K562 (cell line): ENCODE measurements around the gene CHD2. TPM values are rescaled to one million over a fixed set of nuclear protein-coding genes. Genes with fewer than 3 reads are reported as not detected.

Experiments used
- ATAC-seq: fragments of 200-7000 bp; cut with Tn5 transposase; 3 replicates; pipeline ENCODE4 v1.9.1; 2020; ENCODE audit warnings: moderate library complexity
- BruUV-seq: library from RNA; stranded (reverse); fragments of 400-500 nt; replicated peaks from 2 replicates; lab custom pipeline; 2021; lab: Mats Ljungman, UMichigan
- CTCF ChIA-PET: fragments of 300-600 bp; formaldehyde crosslinking; extraction: SDS; loops from one replicate; lab custom pipeline; 2021; ENCODE audit warnings: low intra/inter-chr PET ratio; lab: Yijun Ruan, JAX
- POLR2A ChIA-PET: fragments of 300-600, 350-650 bp; sonication (Branson Sonifier 250); formaldehyde crosslinking; extraction: SDS; loops from one replicate; lab custom pipeline; 2021; ENCODE audit warnings: antibody characterized with exemption, inconsistent platforms; lab: Yijun Ruan, JAX
- DNase-seq, 4 experiments: peaks; one replicate each; pipeline versions ENCODE4 v3.0.0 to v3.0.0-alpha.2; 2011 to 2018; ENCODE audit warnings: low spot score in 3 of 4, mixed read lengths in 3 of 4; ENCODE audit errors: extremely low read depth in 1 of 4
- FAIRE-seq: peaks from 2 replicates; lab custom pipeline; 2011; peaks lifted over from hg19 to GRCh38; lab: Jason Lieb, UNC
- H2AFZ ChIP-seq: 2 replicates; pipeline ENCODE4 v1.6.0; 2011; ENCODE audit warnings: low read depth, low read length, control low read depth, inconsistent platforms
- H3K27ac ChIP-seq: fragments of 200-600 bp; 3 replicates; pipeline ENCODE4 v1.8.0; 2011; ENCODE audit warnings: low read depth, mild to moderate bottlenecking, control low read depth, inconsistent platforms, low read length, moderate library complexity, mixed read lengths; ENCODE audit errors: extremely low read depth
- H3K27me3 ChIP-seq, 2 experiments: fragments of 300-600 bp in 1 of 2; 2 replicates in 1 of 2; 3 replicates in 1 of 2; pipeline versions ENCODE4 v1.6.0 to v1.8.0; 2011; ENCODE audit warnings: inconsistent platforms in 2 of 2, low read length in 2 of 2, mild to moderate bottlenecking in 1 of 2, mixed read lengths in 1 of 2, moderate library complexity in 1 of 2; ENCODE audit not compliant: control insufficient read depth in 2 of 2, insufficient read depth in 2 of 2
- H3K36me3 ChIP-seq: fragments of 300-600 bp; 3 replicates; pipeline ENCODE4 v1.8.0; 2011; ENCODE audit warnings: mild to moderate bottlenecking, low read length, inconsistent platforms; ENCODE audit not compliant: control insufficient read depth, insufficient read depth
- H3K4me1 ChIP-seq, 2 experiments: fragments of 200-600 bp in 1 of 2; replicated peaks in 1 of 2; 2 replicates in 1 of 2; 3 replicates in 1 of 2; pipeline versions ENCODE4 v1.5.1 to v1.8.0; 2011; ENCODE audit warnings: inconsistent platforms in 2 of 2, low read length in 2 of 2, mild to moderate bottlenecking in 1 of 2, mixed read lengths in 1 of 2, moderate library complexity in 1 of 2; ENCODE audit not compliant: control insufficient read depth in 2 of 2, insufficient read depth in 2 of 2
- H3K4me2 ChIP-seq: 2 replicates; pipeline ENCODE4 v1.6.1; 2011; ENCODE audit warnings: low read length, control low read depth, inconsistent platforms, mixed read lengths; ENCODE audit not compliant: insufficient read depth
- H3K4me3 ChIP-seq: fragments of 200-600 bp; sonication (generic), shearing (Covaris generic); 2 replicates; pipeline ENCODE4 v1.5.1; 2016; ENCODE audit warnings: control low read depth, inconsistent platforms
- H3K79me2 ChIP-seq: fragments of 200-600 bp; 3 replicates; pipeline ENCODE4 v1.8.0; 2011; ENCODE audit warnings: low read length, inconsistent platforms; ENCODE audit not compliant: control insufficient read depth, insufficient read depth
- H3K9ac ChIP-seq, 2 experiments: 2 replicates each; pipeline versions ENCODE4 v1.6.0 to v1.6.1; 2011; ENCODE audit warnings: low read depth in 2 of 2, low read length in 2 of 2, control low read depth in 1 of 2, inconsistent platforms in 1 of 2, mild to moderate bottlenecking in 1 of 2, mixed read lengths in 1 of 2; ENCODE audit not compliant: insufficient read depth in 1 of 2
- H3K9me1 ChIP-seq: one replicate; pipeline ENCODE4 v1.6.0; 2011; ENCODE audit warnings: inconsistent platforms, mild to moderate bottlenecking, low read length, moderate library complexity; ENCODE audit not compliant: control insufficient read depth, insufficient read depth
- H3K9me3 ChIP-seq: replicated peaks from 2 replicates; pipeline ENCODE4 v1.5.1; 2011; ENCODE audit warnings: low read depth, low read length, inconsistent platforms; ENCODE audit not compliant: control insufficient read depth, insufficient read depth
- H4K20me1 ChIP-seq: replicated peaks from 2 replicates; pipeline ENCODE4 v1.6.1; 2011; ENCODE audit warnings: low read length, inconsistent platforms, mixed read lengths; ENCODE audit not compliant: control insufficient read depth, insufficient read depth
- HDAC1 ChIP-seq, 2 experiments: fragments of 450-650 bp; IDR thresholded peaks; 2 replicates each; pipeline ENCODE4 v1.6.1; 2016 to 2017; ENCODE audit warnings: inconsistent platforms in 1 of 2, mild to moderate bottlenecking in 1 of 2, moderate library complexity in 1 of 2
- POLR2B ChIP-seq: fragments of 450-650 bp; IDR thresholded peaks from 2 replicates; pipeline ENCODE4 v1.6.1; 2018; ENCODE audit warnings: low read depth; ENCODE audit not compliant: partially characterized antibody
- POLR2G ChIP-seq: fragments of 200-400 bp; formaldehyde crosslinking; IDR thresholded peaks from 2 replicates; pipeline ENCODE4 v1.6.1; 2017; ENCODE audit warnings: low read depth, mild to moderate bottlenecking, antibody characterized with exemption, low read length, moderate library complexity
- RFX1 ChIP-seq: fragments of 450-650 bp; IDR thresholded peaks from 2 replicates; pipeline ENCODE4 v1.6.1; 2016; ENCODE audit warnings: mild to moderate bottlenecking, moderate library complexity
- WGBS: fragments of 100-300 bp; shearing (Covaris generic); methylation state at CpG from one replicate; pipeline ENCODE4 v1.1.6; 2016; ENCODE audit warnings: low coverage, mixed read lengths; ENCODE audit not compliant: insufficient coverage; ENCODE audit errors: missing lambda C conversion rate; 5-methylcytosine and 5-hydroxymethylcytosine counted together
- in situ Hi-C: fragments of 300-500 bp; cut with MboI; formaldehyde crosslinking; loops from 4 replicates; pipeline ENCODE4 v1.15.0; 2018; ENCODE audit warnings: inconsistent platforms, mixed read lengths
- intact Hi-C: fragments of 100-400 bp; cut with micrococcal nuclease; formaldehyde crosslinking; loops from 2 replicates; pipeline ENCODE4 v1.14.2; 2022
- polyA plus RNA-seq, 8 experiments: library from polyadenylated mRNA; depleted of rRNA in 4 of 8; stranded (reverse) in 5 of 8; unstranded in 3 of 8; fragments of >200 nt; fragmentation: Nextera tagmentation in 2 of 8; fragmentation: Illumina TruSeq in 1 of 8; extraction: Ambion mirVana in 2 of 8; extraction: Trizol in 1 of 8; gene quantifications; 2 replicates each; pipeline versions ENCODE4 v1.2.1 to v1.2.3, GENCODE V29; 2011 to 2014; ENCODE audit warnings: inconsistent platforms in 1 of 8, missing spikeins in 1 of 8
- total RNA-seq, 7 experiments: library from RNA; depleted of rRNA in 6 of 7; stranded (reverse); fragments of >200 nt in 6 of 7; fragmentation: Illumina TruSeq in 2 of 7; extraction: Trizol in 2 of 7; gene quantifications; 2 replicates each; pipeline versions ENCODE4 v1.2.1 to v1.2.3, GENCODE V29; 2011 to 2021; ENCODE audit warnings: low replicate concordance in 1 of 7
- TF ChIP-seq, protein P1 (sequence below): fragments of 450-650 bp; IDR thresholded peaks from one replicate; pipeline ENCODE4 v1.6.1; 2018; ENCODE audit warnings: mild to moderate bottlenecking, moderate library complexity; ENCODE audit not compliant: partially characterized antibody

CHD2 gene
- total and polyA plus RNA-seq, 9 of the 15 experiments (the other 6 are each of a cell fraction or from before 2014, with no cell fraction given), result 38.9 to 70.8 (median 56.2) TPM

DNA sequence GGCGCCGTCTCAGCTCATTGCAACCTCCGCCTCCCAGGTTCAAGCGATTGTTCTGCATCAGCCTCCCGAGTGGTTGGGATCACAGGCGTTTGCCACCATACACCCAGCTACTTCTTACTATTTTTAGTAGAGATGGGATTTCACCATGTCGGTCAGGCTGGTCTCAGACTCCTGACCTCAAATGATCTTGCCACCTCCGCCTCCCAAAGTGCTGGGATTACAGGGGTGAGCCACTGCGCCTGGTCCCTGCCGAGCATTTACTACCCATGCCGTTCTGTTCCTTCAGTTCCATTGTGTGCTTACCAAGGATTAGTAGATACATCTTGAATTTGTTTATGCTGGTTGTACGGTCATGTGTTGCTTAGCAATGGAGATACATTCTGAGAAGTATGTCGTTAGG lies 10.3 kb downstream of the CHD2 start:
- H3K27me3 ChIP-seq, result no peaks in the 10 kb centered on the region
- ATAC-seq (no peak), FAIRE-seq (no peak), DNase-seq (no peak)
- H3K4me2 ChIP-seq, result no peak overlapping the region
- POLR2A ChIA-PET, result interaction anchor here (0.6 to 2.3 kb wide), 6 partner anchors 11 to 681 kb away, joined by 3 to 9 read pairs (median 4); no protein-coding TSS in a partner anchor
- TF ChIP-seq POLR2B (peak; percentile 39), POLR2G (0 out of 2 replicates have a peak, but pooled peaks have one; percentile 14), HDAC1 (IDR thresholded peaks at IDR 0.05) (no peak)
- H3K79me2 ChIP-seq, result peaks cover 98% of the 10 kb centered on the region
- 91% methylated on average over 13 of the region's 13 CpGs for WGBS
- peaks cover 66% of the 10 kb centered on the region for H3K36me3 ChIP-seq
- H3K4me1 ChIP-seq, result peaks cover 3 to 42% of the 10 kb centered on the region in 2 experiments; a peak in 4 of 5 replicates
- 0 out of 2 replicates have a peak, but pooled peaks cover 4% of the 10 kb centered on the region for H4K20me1 ChIP-seq
- in situ Hi-C loops (loop anchor here (5.0 kb wide), 1 partner anchor 108 kb away; no protein-coding TSS in a partner anchor), intact Hi-C loops (loop anchor here (10.0 kb wide), 1 partner anchor 296 kb away; no protein-coding TSS in a partner anchor)
- no peaks in the 10 kb centered on the region for H3K9me3 ChIP-seq
- no peak overlapping the region for H3K27ac ChIP-seq
- H3K9ac ChIP-seq, result no peak overlapping the region
- CTCF ChIA-PET, result no interaction called here
- no peaks in the 10 kb centered on the region for H3K9me1 ChIP-seq
- BruUV-seq, result no TSS peak
- no peak overlapping the region for H2AFZ ChIP-seq
- H3K4me3 ChIP-seq, result no peak overlapping the region

GRCh38 chr15:92914103-92914499 lies 14.0 kb downstream of the CHD2 start:
- CTCF ChIA-PET, result no interaction called here
- intact Hi-C loops, result loop anchor here (10.0 kb wide), 1 partner anchor 299 kb away; no protein-coding TSS in a partner anchor
- TF ChIP-seq, protein P1, sequence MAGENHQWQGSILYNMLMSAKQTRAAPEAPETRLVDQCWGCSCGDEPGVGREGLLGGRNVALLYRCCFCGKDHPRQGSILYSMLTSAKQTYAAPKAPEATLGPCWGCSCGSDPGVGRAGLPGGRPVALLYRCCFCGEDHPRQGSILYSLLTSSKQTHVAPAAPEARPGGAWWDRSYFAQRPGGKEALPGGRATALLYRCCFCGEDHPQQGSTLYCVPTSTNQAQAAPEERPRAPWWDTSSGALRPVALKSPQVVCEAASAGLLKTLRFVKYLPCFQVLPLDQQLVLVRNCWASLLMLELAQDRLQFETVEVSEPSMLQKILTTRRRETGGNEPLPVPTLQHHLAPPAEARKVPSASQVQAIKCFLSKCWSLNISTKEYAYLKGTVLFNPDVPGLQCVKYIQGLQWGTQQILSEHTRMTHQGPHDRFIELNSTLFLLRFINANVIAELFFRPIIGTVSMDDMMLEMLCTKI, result no peak
- TF ChIP-seq RFX1, result peak; percentile 9; the same call in 1 of the 2 replicates
- no TSS peak for BruUV-seq
- POLR2A ChIA-PET, result interaction anchor here (0.6 to 8.0 kb wide), 12 partner anchors 8 to 800 kb away, joined by 3 to 109 read pairs (median 3); partner anchors contain the start of gene CHD2
- Histone ChIP-seq H3K9me3 (no peaks in the 10 kb centered on the region), H3K9ac (no peak overlapping the region), H3K27me3 (no peaks in the 10 kb centered on the region), H3K79me2 (peaks cover 96% of the 10 kb centered on the region), H3K4me3 (no peak overlapping the region), H3K36me3 (peaks cover 64% of the 10 kb centered on the region; the same call in 2 of the 3 replicates), H4K20me1 (0 out of 2 replicates have a peak, but pooled peaks cover 4% of the 10 kb centered on the region), H2AFZ (no peak overlapping the region), H3K4me1 (peaks cover 3 to 25% of the 10 kb centered on the region in 2 experiments; a peak in 4 of 5 replicates), H3K9me1 (no peaks in the 10 kb centered on the region), H3K4me2 (no peak overlapping the region), H3K27ac (no peak overlapping the region)
- DNase-seq (no peak), ATAC-seq (no peak), FAIRE-seq (no peak)
- 50% methylated on average over 1 of the region's 1 CpG for WGBS
- in situ Hi-C loops, result loop anchor here (5.0 kb wide), 1 partner anchor 112 kb away; no protein-coding TSS in a partner anchor
